HUES6 (cell line): ENCODE data around the gene PRPH.
A peak's percentile ranks its signal among the peaks of the same experiment; 100 is the strongest.

Source experiments
- H3K27ac ChIP-seq: 2 replicates; pipeline ENCODE4 v1.7.0; 2013; ENCODE audit warnings: low read depth, mild to moderate bottlenecking, low read length, inconsistent platforms
- H3K27me3 ChIP-seq: 2 replicates; pipeline ENCODE4 v1.6.1; 2013; ENCODE audit warnings: low read length; ENCODE audit not compliant: control insufficient read depth, insufficient read depth
- H3K36me3 ChIP-seq: 2 replicates; pipeline ENCODE4 v1.6.1; 2013; ENCODE audit warnings: low read length; ENCODE audit not compliant: control insufficient read depth, insufficient read depth
- H3K4me1 ChIP-seq: 2 replicates; pipeline ENCODE4 v1.6.1; 2013; ENCODE audit warnings: low read length; ENCODE audit not compliant: control insufficient read depth, insufficient read depth
- H3K4me3 ChIP-seq: 2 replicates; pipeline ENCODE4 v1.5.1; 2013; ENCODE audit warnings: low read depth, low read length
- H3K9ac ChIP-seq: one replicate; pipeline ENCODE4 v1.6.1; 2013; ENCODE audit warnings: mild to moderate bottlenecking, low read length
- H3K9me3 ChIP-seq: 2 replicates; pipeline ENCODE4 v1.6.1; 2013; ENCODE audit warnings: low read depth, low read length; ENCODE audit not compliant: control insufficient read depth, insufficient read depth

PRPH gene

DNA sequence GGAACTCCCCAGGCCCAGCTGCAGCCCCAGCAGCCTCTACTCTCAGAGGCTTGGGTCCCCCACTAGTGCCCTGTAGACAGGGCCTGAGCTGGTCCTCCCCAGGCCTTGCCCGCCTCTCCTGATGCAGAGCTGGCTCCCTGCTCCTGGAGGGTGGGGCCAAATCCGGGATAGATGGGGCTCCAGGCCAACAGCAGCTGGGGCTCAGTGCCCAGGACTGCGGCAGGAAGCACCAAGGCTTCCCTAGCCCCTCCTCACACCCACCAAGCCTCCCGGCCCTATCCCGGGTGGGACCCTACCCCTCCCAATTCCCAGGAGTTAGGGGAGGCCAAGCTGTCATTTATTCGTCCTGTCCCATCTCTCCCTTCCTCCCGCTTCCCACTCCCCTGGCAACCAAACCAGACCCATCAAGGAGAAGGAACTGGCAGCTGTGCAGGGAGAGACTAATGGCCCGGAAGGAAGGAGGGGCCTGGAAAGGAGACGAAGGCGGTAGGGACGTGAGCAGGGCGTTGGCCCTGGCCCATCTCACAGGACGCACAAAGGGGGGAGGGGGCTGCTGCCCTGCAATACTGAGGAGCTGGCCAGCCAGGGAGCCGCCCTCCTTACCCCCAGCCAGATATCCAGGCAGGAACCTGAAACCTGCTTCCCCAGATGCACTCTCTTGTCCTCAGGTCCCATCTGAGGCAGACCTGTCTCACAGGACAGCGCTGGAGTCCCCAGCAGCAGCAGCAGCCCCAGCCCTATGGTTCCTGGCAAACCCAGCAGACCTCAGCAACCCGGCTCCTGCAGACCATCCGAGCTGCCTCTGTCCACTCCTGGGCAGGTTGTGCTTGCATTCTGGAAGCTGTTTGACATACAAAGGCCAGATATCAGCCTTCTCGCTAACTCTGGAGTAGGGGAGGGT, 1.6 kb upstream of the PRPH start:
- Histone ChIP-seq H3K4me1 (peaks cover 41% of the 10 kb centered on the region), H3K9ac (no peak overlapping the region), H3K27me3 (peaks cover 75% of the 10 kb centered on the region), H3K27ac (no peak overlapping the region), H3K36me3 (no peaks in the 10 kb centered on the region), H3K4me3 (peak overlapping the region; percentile 44), H3K9me3 (no peaks in the 10 kb centered on the region)

DNA sequence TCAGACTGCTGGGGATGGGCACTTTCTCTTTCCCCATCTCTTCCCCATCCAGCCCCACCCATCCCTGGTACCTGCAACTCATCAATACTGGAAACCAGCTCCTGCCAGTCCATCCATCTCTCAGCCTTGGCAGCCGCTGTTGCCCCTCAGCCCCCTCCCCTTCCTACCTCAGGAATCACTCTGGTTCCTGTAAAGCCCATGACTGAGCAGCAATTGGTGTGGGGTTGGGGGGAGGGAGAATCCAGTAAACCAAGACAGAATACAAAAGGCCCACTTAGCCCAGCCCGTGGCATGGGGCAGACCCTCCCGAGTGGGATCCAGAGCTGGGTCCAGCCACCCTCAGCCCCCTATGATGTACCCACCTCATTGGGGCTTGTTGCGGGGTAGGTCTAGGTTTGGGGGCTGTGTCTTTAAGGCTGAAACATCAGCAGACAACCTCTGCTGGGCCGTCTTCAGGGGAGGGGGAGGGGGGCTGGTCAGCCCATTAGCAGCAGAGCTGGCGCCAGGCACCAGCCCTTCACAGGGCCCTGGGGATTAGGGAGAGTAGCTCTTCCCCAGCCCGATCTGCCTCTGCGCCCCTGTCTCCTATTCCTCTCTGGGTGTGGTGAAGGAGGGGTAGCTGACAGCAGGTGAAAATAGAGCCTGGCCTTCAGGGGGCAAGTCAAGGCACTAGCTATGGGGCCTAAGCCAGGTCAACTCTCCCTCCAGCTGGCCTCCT, 702 bp upstream of the PRPH start:
- Histone ChIP-seq H3K9me3 (no peaks in the 10 kb centered on the region), H3K4me1 (peaks cover 41% of the 10 kb centered on the region), H3K9ac (no peak overlapping the region), H3K4me3 (peak overlapping the region; percentile 62), H3K27me3 (peaks cover 77% of the 10 kb centered on the region), H3K36me3 (no peaks in the 10 kb centered on the region), H3K27ac (no peak overlapping the region)

DNA sequence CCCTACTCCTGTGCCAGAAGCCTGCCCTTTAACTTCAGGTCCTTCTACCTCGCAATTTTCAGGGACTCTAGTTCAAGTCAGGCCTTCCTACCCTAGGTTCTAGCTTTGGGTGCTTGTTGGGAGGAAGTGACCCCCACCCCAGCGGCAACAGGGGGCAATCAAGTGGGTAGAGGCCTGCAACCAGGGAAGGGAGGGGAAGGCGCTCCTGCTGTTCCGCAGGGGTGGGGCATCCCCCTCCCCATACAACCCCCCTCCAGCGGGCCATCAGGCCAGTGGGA, 204 bp upstream of the PRPH start:
- Histone ChIP-seq H3K27me3 (peaks cover 77% of the 10 kb centered on the region), H3K4me1 (peaks cover 41% of the 10 kb centered on the region), H3K36me3 (no peaks in the 10 kb centered on the region), H3K9ac (no peak overlapping the region), H3K27ac (no peak overlapping the region), H3K4me3 (peak overlapping the region; percentile 62), H3K9me3 (no peaks in the 10 kb centered on the region)

DNA sequence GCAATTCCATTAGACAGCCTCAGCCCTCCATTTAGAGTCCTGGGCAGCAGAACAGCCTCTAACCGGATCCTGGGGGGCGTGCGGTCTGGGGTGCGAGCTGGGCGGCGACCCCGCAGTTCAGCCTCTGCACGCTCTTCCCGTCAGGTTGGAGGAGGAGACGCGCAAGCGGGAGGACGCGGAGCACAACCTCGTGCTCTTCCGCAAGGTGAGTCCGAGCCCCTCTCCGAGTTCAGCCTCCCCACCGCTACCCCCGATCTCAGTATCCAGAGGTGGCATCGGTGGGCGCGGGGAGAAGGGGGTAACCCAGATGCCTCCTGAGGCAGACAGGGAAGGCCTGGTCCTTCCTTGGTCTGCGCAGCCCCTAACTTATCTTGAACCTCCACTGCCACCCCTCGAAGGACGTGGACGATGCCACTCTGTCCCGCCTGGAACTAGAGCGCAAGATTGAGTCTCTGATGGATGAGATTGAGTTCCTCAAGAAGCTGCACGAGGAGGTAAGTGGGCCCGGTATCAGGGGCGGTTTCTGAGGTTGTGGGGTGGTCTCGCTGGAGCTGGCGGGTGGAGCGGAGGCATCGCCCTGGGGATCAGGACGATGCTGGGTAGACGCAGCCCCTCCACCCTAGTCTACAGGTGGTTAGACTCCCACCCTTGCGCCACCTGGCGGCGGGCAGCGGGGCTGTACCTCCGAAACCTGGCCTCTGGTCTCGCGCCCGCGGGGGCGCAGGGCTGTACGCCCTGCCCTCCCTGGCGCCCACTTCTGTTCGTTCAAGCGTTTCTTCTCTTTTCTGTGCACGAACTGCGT, 1.3 kb downstream of the PRPH start:
- H3K27ac ChIP-seq = no peak overlapping the region
- no peak overlapping the region for H3K9ac ChIP-seq
- no peaks in the 10 kb centered on the region for H3K36me3 ChIP-seq
- H3K4me1 ChIP-seq = peaks cover 41% of the 10 kb centered on the region
- peaks cover 79% of the 10 kb centered on the region for H3K27me3 ChIP-seq
- no peaks in the 10 kb centered on the region for H3K9me3 ChIP-seq
- peak overlapping the region; percentile 62 for H3K4me3 ChIP-seq

DNA sequence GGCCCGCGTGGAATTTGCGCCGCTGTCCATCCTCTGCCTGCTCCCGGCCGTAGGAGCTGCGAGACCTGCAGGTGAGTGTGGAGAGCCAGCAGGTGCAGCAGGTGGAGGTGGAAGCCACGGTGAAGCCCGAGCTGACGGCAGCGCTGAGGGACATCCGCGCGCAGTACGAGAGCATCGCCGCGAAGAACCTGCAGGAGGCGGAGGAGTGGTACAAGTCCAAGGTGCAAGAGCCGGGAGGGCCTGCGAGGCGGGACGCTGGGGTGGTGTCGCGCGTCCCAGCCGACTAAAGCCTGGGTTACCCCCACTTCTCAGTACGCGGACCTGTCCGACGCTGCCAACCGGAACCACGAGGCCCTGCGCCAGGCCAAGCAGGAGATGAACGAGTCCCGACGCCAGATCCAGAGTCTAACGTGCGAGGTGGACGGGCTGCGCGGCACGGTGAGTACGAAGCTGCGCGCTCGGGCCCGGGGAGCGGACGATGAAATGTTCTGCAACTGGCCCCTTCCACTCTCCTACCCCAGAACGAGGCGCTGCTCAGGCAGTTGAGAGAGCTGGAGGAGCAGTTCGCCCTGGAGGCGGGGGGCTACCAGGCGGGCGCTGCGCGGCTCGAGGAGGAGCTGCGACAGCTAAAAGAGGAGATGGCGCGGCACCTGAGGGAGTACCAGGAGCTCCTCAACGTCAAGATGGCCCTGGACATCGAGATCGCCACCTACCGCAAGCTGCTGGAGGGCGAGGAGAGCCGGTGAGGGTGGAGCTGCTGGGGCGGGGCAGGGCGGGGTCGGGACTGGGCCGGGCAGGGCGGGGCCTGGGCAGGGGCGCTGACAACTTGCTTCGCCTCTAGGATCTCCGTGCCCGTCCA, 2.1 kb downstream of the PRPH start:
- Histone ChIP-seq H3K27me3 (peaks cover 74% of the 10 kb centered on the region), H3K27ac (no peak overlapping the region), H3K9me3 (no peaks in the 10 kb centered on the region), H3K36me3 (no peaks in the 10 kb centered on the region), H3K4me3 (peak overlapping the region; percentile 60), H3K4me1 (peaks cover 41% of the 10 kb centered on the region), H3K9ac (no peak overlapping the region)

DNA sequence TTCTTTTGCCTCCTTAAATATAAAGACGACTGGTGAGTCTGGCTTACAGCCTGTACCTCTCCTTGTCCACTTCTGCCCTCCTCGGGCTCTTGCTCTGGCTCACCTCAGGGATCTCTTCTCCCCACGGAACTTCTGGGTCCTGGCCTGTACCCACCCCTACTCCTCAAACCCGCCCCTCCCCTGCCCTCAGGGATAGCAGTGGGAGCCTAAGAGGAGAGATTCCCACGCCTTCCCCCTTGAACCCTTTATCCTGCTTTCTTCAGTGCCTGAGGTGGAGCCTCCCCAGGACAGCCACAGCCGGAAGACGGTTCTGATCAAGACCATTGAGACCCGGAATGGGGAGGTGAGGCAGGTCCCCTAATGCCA, 2.7 kb downstream of the PRPH start:
- no peaks in the 10 kb centered on the region for H3K36me3 ChIP-seq
- no peak overlapping the region for H3K9ac ChIP-seq
- peak overlapping the region; percentile 60 for H3K4me3 ChIP-seq
- H3K27ac ChIP-seq = no peak overlapping the region
- H3K27me3 ChIP-seq = peaks cover 68% of the 10 kb centered on the region
- peaks cover 39% of the 10 kb centered on the region for H3K4me1 ChIP-seq
- H3K9me3 ChIP-seq = no peaks in the 10 kb centered on the region

DNA sequence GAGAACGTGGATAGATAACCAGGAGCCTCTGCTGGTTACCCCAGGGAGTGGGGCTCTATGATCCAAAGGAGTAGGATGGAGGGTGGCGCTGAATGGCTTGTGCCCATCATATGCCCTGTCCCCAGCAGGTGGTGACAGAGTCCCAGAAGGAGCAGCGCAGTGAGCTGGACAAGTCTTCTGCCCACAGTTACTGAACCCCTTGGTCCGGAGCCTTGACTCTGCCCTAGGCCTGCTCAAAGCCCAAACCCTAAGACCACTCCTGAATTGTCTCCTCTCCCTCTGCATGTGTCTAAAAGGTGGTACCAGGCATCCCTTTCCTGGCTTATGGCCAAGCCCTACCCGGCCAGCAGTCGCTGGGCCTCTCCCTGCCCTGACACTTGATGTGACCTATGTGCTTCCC, 3.2 kb downstream of the PRPH start:
- Histone ChIP-seq H3K36me3 (no peaks in the 10 kb centered on the region), H3K9ac (no peak overlapping the region), H3K27ac (no peak overlapping the region), H3K27me3 (peaks cover 63% of the 10 kb centered on the region), H3K4me3 (no peak overlapping the region), H3K4me1 (peaks cover 34% of the 10 kb centered on the region), H3K9me3 (no peaks in the 10 kb centered on the region)

DNA sequence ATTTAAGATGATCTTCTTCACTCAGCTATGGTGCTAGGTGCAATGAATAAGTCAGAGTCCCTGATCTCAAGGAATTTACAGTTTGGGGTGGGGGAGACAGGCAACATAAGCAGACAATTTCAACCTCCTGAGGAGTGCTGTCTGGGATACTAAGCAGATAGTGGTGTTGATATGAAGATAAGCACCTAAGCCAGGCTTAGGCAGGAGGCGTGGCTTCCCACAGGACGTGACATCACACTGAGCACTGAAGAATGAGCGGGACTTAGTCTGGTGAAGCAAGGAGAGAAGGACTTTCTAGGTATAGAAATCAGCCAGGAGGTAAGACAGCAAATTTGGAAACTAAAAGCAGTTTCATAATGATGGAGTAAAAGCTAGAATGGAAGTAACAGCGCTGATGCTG, 6.8 kb downstream of the PRPH start:
- Histone ChIP-seq H3K27me3 (peaks cover 34% of the 10 kb centered on the region), H3K4me1 (peaks cover 5% of the 10 kb centered on the region; the same call in 1 of the 2 replicates)

DNA sequence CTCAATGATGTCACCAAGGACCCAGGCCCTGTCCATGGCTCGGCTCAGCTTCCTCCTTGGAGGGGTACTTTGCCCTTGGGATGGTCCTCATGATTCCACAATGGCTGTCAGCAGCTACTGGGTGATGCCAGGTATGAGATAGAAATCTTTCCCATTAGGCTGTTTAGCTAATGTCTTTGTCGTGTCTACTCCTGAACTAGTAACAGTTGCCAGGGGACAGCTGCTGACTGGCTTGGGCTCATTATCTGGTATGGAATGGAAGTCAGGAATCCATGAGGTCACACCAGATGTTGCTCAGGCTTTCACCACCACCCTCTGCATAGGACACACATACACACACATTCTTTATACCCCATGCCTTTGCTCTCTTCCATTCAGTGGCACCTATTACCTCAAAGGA, 9.2 kb downstream of the PRPH start:
- Histone ChIP-seq H3K27me3 (peaks cover 12% of the 10 kb centered on the region), H3K4me3 (no peak overlapping the region), H3K9ac (no peak overlapping the region), H3K36me3 (no peaks in the 10 kb centered on the region), H3K4me1 (no peaks in the 10 kb centered on the region), H3K9me3 (no peaks in the 10 kb centered on the region), H3K27ac (no peak overlapping the region)

More for the DNA sequence above, 6.8 kb downstream of the PRPH start:
- no peak overlapping the region for H3K4me3 ChIP-seq
- H3K27ac ChIP-seq = no peak overlapping the region
- no peaks in the 10 kb centered on the region for H3K36me3 ChIP-seq
- H3K9me3 ChIP-seq = no peaks in the 10 kb centered on the region
- H3K9ac ChIP-seq = no peak overlapping the region

DNA sequence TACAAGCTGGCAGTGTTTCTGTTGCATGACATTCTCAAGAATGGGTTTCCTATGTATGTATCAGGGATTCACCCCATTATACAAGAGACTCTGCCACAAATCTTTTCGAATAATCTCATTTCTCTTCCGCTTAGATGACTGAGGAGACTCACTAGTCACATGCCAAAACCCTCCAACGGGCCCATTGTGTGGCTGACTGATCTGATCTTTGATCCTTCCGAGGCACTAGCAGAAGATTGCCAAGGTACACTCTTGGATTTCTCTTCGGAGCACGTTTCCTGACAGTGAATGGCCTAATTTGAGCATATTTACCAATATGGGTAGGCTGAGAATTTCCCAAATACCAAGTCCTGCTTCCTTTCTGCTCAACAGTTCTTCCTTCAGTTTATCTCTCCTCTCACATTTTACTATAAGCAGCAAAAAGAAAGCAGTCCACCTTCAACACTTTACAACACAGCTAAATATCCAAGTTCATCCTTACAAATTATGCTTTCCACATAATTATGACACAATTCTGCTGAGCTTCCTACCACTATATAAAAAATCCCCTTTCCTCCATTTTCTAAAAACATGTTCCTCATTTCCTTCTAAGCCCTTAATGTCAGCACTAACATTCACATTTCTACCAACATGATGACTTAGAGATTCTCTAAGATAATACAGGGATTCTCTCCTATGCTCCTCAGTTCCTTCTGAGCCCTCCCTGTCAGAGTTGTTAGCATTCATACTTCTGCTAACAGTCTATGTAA, 11.0 kb downstream of the PRPH start:
- Histone ChIP-seq H3K27me3 (peaks cover 10% of the 10 kb centered on the region), H3K4me3 (no peak overlapping the region)

More for the DNA sequence above, 11.0 kb downstream of the PRPH start:
- no peaks in the 10 kb centered on the region for H3K9me3 ChIP-seq
- no peak overlapping the region for H3K27ac ChIP-seq
- no peaks in the 10 kb centered on the region for H3K36me3 ChIP-seq
- no peaks in the 10 kb centered on the region for H3K4me1 ChIP-seq
- no peak overlapping the region for H3K9ac ChIP-seq
